ENCODE measurements around the gene SNX3. TPM values are rescaled to one million over a fixed set of nuclear protein-coding genes. Genes with fewer than 3 reads are reported as not detected.

SNX3 gene
- total and polyA plus RNA-seq, 12 donors = 115 to 491 (median 230) TPM

GRCh38 chr6:108170332-108171290 is 90.2 kb downstream of the SNX3 start:
- peaks cover 95% of the 10 kb centered on the region for H3K27me3 ChIP-seq
- WGBS, 4 donors = 42 to 48% (median 47%) methylated on average over 31 of the region's 31 CpGs
- H3K4me1 ChIP-seq (replicated peaks in 1 of 2) = peaks cover 5 to 34% of the 10 kb centered on the region in 2 donors

GRCh38 chr6:108169464-108170331 is 91.1 kb downstream of the SNX3 start:
- intact Hi-C loops (cut with DNase I) = loop anchor here in 1 of 2 donors (10.0 kb wide), 2 partner anchors 95 to 325 kb away; partner anchors contain the start of gene SNX3
- no peaks in the 10 kb centered on the region for H3K9me3 ChIP-seq (replicated peaks in 1 of 3)
- peaks cover 12 to 36% of the 10 kb centered on the region in 2 donors for H3K4me1 ChIP-seq (replicated peaks in 1 of 2)
- 19 to 51% (median 22%) methylated on average over 9 to 55 of the region's 55 CpGs for WGBS, 4 donors
- TF ChIP-seq CTCF (IDR thresholded peaks at IDR 0.05) (no peak), POLR2A (IDR thresholded peaks at IDR 0.05) (no peak)
- DNase-seq = no peak
- H3K27ac ChIP-seq = no peak overlapping the region
- peak overlapping the region in 1 of 4 donors; percentile 40 for H3K4me3 ChIP-seq
- no peaks in the 10 kb centered on the region for H3K36me3 ChIP-seq (replicated peaks in 1 of 2)
- peaks cover 95% of the 10 kb centered on the region for H3K27me3 ChIP-seq

More at GRCh38 chr6:108170332-108171290, 90.2 kb downstream of the SNX3 start:
- intact Hi-C loops (cut with DNase I) = loop anchor here in 1 of 2 donors (10.0 kb wide), 2 partner anchors 94 to 324 kb away; partner anchors contain the start of gene SNX3
- no peaks in the 10 kb centered on the region for H3K9me3 ChIP-seq (replicated peaks in 1 of 3)
- DNase-seq = no peak
- no peak overlapping the region for H3K4me3 ChIP-seq
- TF ChIP-seq CTCF (IDR thresholded peaks at IDR 0.05) (no peak), POLR2A (IDR thresholded peaks at IDR 0.05) (no peak)
- no peaks in the 10 kb centered on the region for H3K36me3 ChIP-seq (replicated peaks in 1 of 2)
- no peak overlapping the region for H3K27ac ChIP-seq

- DNase-seq = peak in 1 of 7 donors; percentile 33
- H3K27ac ChIP-seq = no peak overlapping the region
- 8 to 16% (median 14%) methylated on average over 21 to 63 of the region's 63 CpGs for WGBS, 4 donors
- TF ChIP-seq POLR2A (IDR thresholded peaks at IDR 0.05) (no peak), CTCF (IDR thresholded peaks at IDR 0.05) (no peak)
- H3K36me3 ChIP-seq (replicated peaks in 1 of 2) = no peaks in the 10 kb centered on the region
- intact Hi-C loops (cut with DNase I) = no loop called here
- H3K4me1 ChIP-seq (replicated peaks in 1 of 2) = peaks cover 12 to 41% of the 10 kb centered on the region in 2 donors
- peak overlapping the region in 1 of 4 donors; percentile 40 for H3K4me3 ChIP-seq
- H3K27me3 ChIP-seq = peaks cover 95% of the 10 kb centered on the region
- no peaks in the 10 kb centered on the region for H3K9me3 ChIP-seq (replicated peaks in 1 of 3)
Observed at GRCh38 chr6:108168501-108169463, 92.1 kb downstream of the SNX3 start.

All from adrenal gland (tissue), 12 donors.